Measurements from ENCODE around the gene VPREB3. TPM values are rescaled to one million over a fixed set of nuclear protein-coding genes. Genes with fewer than 3 reads are reported as not detected.

The VPREB3 gene
- total RNA-seq, 2 donors from 2014 or later = not detected

- H3K27ac ChIP-seq = no peak overlapping the region
- TF ChIP-seq CTCF (IDR thresholded peaks at IDR 0.05) (no peak), POLR2A (IDR thresholded peaks at IDR 0.05) (no peak)
- H3K36me3 ChIP-seq (replicated peaks in 1 of 2; ENCODE audit: insufficient read depth in 1 of 2, low read depth in 2 of 2) = no peaks in the 10 kb centered on the region
- no peaks in the 10 kb centered on the region for H3K9me3 ChIP-seq
- 73 to 74% methylated on average over 7 of the region's 7 CpGs for WGBS, 2 donors
- DNase-seq (no peak), ATAC-seq (no peak)
- H3K4me1 ChIP-seq = peaks cover 26% of the 10 kb centered on the region
- no peaks in the 10 kb centered on the region for H3K27me3 ChIP-seq
- intact Hi-C loops (cut with DNase I) = no loop called here
- no peak overlapping the region for H3K4me3 ChIP-seq
Observed at GRCh38 chr22:23773483-23774113, 19.4 kb upstream of the VPREB3 start.

- Histone ChIP-seq H3K27me3 (no peaks in the 10 kb centered on the region), H3K27ac (no peak within 1 kb of the TSS), H3K9me3 (no peaks in the 10 kb centered on the region), H3K4me3 (no peak within 1 kb of the TSS), H3K36me3 (replicated peaks in 1 of 2; ENCODE audit: insufficient read depth in 1 of 2, low read depth in 2 of 2) (no peaks in the 10 kb centered on the region), H3K4me1 (peaks cover 29% of the 10 kb centered on the region)
- 8 to 67% methylated on average over 6 to 60 of the region's 79 CpGs for WGBS, 2 donors
- intact Hi-C loops (cut with DNase I) = no loop called here
- peak; percentile 54 for ATAC-seq
- TF ChIP-seq CTCF (IDR thresholded peaks at IDR 0.05) (no peak), POLR2A (IDR thresholded peaks at IDR 0.05) (no peak)
- DNase-seq = peak; percentile 48 to 69 (median 62)
Observed at GRCh38 chr22:23772649-23773473, 18.6 kb upstream of the VPREB3 start, which contains the start of gene MMP11. MMP11 (plus strand) TSS chr22:23772849; CDS start chr22:23772871, 22 bp downstream.

- no peak for TF ChIP-seq POLR2A (IDR thresholded peaks at IDR 0.05)
- TF ChIP-seq CTCF (IDR thresholded peaks at IDR 0.05) = no peak
- Histone ChIP-seq H3K36me3 (replicated peaks in 1 of 2; ENCODE audit: insufficient read depth in 1 of 2, low read depth in 2 of 2) (no peaks in the 10 kb centered on the region), H3K4me3 (no peak overlapping the region), H3K4me1 (peaks cover 29% of the 10 kb centered on the region), H3K27me3 (no peaks in the 10 kb centered on the region), H3K27ac (no peak overlapping the region), H3K9me3 (no peaks in the 10 kb centered on the region)
- intact Hi-C loops (cut with DNase I) = no loop called here
- 12 to 16% methylated on average over 3 to 6 of the region's 6 CpGs for WGBS, 2 donors
- ATAC-seq (no peak), DNase-seq (no peak)
Observed at GRCh38 chr22:23772315-23772648, 18.1 kb upstream of the VPREB3 start.

- 70 to 92% methylated on average over 4 to 6 of the region's 6 CpGs for WGBS, 2 donors
Observed at GRCh38 chr22:23769321-23769965, 15.2 kb upstream of the VPREB3 start.

More at GRCh38 chr22:23769321-23769965, 15.2 kb upstream of the VPREB3 start:
- TF ChIP-seq CTCF (IDR thresholded peaks at IDR 0.05) (no peak), POLR2A (IDR thresholded peaks at IDR 0.05) (no peak)
- Histone ChIP-seq H3K27ac (no peak overlapping the region), H3K27me3 (no peaks in the 10 kb centered on the region), H3K4me3 (no peak overlapping the region), H3K36me3 (replicated peaks in 1 of 2; ENCODE audit: insufficient read depth in 1 of 2, low read depth in 2 of 2) (no peaks in the 10 kb centered on the region), H3K9me3 (no peaks in the 10 kb centered on the region), H3K4me1 (peaks cover 44% of the 10 kb centered on the region)
- ATAC-seq = no peak
- intact Hi-C loops (cut with DNase I) = no loop called here
- DNase-seq = no peak

Measured in body of pancreas (tissue), 4 donors.